A172 (cell line): Measurements from ENCODE around the gene PIH1D1. TPM values are rescaled to one million over a fixed set of nuclear protein-coding genes. Genes with fewer than 3 reads are reported as not detected.
A peak's percentile ranks its signal among the peaks of the same experiment; 100 is the strongest.
"Not testable (repeated sequence)": the region's sequence is repeated elsewhere in the genome, so short reads cannot be mapped to it uniquely, and the experiment has no call there.

Source experiments
- DNase-seq: peaks from one replicate; pipeline ENCODE4 v3.0.0-alpha.2; 2015; ENCODE audit warnings: low spot score
- total RNA-seq: library from RNA; depleted of rRNA; stranded (reverse); fragments of >200 nt; shearing (Covaris generic); gene quantifications from 2 replicates; pipeline ENCODE4 v1.2.3, GENCODE V29; 2014

The PIH1D1 gene
- total RNA-seq, 1 experiment from 2014 or later: 119 TPM

DNA sequence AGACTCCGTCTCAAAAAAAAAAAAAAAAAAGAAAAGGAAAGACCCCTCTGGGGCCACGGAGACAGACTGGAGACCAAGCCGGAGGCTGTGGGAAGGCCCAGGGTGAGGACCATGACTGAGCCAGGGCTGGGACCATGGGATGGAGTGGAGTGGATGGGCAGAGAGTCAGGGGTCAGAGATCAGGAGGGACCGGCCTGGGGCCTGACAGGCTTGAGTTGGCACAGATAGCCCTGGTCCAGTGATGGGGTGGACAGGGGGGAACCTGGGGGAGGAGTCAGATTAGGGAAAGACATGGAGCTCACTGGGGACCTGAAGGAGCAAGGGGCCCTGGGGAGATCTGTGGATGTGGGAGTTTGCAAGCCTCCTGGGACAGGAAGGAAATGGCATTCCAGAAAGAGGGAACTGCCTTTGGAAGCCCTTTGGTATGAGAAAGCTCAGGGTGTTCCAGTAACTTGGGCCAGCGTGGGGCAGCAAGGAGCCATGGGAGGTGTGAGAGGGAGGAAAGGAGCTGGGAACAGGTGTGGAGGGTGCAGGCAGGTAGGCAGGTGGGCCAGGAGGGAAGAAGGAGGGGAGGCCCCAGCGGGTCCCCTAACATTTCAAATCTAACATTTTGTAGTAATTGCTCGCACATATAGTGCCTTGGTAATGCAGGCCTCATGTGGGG, 29.5 kb upstream of the PIH1D1 start:
- DNase-seq: no peak

- DNase-seq: no peak
These were observed 28.5 kb upstream of the PIH1D1 start for GRCh38 chr19:49479975-49480628.

- no peak for DNase-seq
These were observed 24.6 kb upstream of the PIH1D1 start for GRCh38 chr19:49475995-49476880.

DNA sequence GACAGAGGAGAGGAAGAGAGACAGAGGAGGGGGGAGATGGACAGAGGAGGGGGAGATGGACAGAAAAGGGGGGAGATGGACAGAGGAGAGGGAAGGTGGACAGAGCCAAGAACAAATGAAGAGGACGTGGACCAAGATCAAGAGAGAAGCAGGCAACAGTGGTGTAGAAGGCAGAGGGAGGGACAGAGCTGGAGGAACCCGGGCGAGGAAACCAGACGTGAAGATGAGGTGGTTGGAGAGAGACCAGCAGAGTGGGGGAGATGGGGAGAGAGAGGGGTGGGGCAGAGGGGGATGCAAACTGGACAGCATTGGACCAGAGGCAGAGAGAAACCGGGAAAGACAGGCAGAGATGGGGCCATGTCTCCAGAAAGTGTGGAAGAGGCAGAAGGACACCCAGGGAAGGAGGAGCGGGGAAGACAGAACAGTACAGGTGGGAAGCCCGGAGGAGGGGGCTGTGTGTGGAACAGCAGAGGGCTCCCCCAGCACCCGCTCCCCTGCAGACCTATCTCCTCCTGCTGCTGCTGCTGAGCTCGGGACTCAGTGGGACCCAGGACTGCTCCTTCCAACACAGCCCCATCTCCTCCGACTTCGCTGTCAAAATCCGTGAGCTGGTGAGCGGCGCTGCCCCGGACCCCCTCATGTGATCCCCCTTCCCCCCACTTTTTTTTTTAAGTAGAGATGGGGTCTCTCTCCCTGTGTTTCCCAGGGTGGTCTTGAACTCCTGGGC, 23.7 kb upstream of the PIH1D1 start:
- no peak for DNase-seq

GRCh38 chr19:49474542-49474924, 22.9 kb upstream of the PIH1D1 start:
- DNase-seq: no peak

DNA sequence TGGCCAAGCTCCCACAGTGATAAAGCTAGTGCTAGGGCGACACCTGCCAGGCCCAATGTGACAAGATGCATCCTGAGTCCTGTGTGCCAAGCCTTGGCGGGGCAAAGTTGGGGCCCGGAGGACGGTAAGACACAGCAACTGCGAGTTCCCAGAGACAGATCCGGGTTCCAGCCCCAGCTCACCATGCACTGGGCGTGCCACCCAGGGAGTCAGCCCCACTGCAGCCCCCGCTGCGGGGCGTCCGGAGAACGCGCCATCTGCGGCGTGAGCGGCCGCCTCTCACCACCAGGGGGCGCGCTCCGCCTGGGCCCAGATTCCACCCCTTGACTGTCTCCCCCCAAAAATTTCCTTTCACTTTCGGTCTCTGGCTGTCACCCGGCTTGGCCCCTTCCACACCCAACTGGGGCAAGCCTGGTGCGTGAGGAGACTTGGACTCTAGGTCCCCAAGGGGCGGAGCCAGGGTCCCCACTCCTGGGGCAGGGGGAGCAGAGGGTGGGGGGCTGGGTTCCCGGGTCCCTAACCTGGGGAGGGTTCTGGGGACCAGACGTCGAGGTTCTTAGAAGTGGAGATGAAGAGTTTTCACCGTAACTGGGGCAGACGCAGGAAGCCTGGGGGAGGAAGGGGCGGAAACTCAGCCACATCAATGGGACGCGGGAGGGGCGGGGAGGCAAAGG, 22.4 kb upstream of the PIH1D1 start, which contains the start of gene FLT3LG:
Gene FLT3LG (plus strand): TSS at position 348 of the 674 bp plus-strand sequence. CDS start 425 bp downstream, outside the sequence.
- peak; percentile 61 for DNase-seq

DNA sequence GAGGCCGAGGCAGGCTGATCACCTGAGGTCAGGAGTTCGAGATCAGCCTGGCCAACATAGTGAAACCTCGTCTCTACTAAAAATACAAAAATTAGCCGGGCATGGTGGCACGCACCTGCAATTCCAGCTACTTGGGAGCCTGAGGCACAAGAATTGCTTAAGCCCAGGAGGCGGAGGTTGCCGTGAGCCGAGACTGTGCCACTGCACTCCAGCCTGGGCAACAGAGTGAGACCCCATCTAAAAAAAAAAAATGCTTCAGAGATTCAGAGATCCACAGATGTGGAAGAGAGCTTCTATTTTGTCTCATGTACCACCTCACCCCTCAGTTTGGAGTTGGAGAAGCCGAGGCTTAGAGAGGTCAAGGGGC, 21.9 kb upstream of the PIH1D1 start:
- DNase-seq: not testable (repeated sequence)

DNA sequence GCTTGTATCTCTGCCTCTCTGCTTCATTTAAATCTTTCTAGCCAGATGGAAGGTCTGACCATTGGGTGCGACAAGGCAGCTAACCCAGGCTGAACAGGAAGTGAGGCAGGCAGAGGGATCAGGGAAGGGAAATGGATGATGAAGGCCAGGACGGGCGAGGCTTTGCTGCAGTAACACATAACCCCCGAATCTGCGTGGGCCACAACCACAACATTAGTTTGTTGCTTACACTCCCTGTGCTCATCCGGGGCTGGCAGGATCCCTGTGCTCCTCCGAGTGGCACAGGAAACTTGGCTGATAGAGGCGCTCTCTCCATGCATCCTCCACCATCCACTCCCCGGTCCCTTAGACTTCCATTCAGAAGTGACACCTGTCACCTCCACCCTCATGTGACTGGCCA, 21.3 kb upstream of the PIH1D1 start:
- DNase-seq: no peak

- no peak for DNase-seq
These were observed 19.0 kb upstream of the PIH1D1 start for GRCh38 chr19:49470615-49470978.

DNA sequence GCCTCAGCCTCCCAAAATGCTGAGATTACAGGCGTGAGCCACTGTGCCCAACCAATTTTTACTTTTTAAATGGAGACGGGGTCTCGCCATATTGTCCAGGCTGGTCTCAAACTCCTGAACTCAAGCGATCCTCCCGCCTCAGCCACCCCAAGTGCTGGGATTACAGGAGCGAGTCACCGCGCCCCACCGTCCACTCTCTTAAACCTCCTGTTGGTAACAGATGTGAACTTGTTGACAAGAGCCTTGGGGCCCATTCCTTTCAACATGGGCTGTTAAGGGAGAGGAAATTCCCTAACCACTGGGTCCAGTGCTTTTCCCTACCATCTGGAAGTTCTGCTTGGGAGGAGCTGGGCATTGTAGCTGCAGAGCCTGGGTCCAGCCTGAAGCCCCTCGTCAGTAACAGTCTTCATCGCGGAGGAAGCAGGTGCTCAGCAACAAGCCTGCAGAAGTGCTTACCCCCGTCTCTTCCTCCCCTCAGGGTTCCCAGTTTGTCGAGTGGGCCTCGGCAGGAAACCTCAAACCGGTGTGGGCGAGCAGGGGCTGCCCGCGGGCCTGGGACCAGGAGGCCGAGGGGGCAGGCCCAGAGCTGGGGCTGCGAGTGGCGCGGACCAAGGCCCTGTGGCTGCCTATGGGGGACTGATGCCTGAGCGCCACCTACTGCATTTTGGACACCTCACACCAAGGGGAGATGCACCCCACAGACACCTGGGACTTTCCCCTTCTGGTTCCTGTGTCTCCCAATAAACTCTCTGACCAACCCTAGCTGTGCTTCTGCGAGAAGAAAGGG, 18.4 kb upstream of the PIH1D1 start:
- peak; percentile 27 for DNase-seq

- peak; percentile 94 for DNase-seq
These were observed 17.3 kb upstream of the PIH1D1 start for GRCh38 chr19:49468746-49469447.

- DNase-seq: no peak
These were observed 16.6 kb upstream of the PIH1D1 start for GRCh38 chr19:49468199-49468598.

- no peak for DNase-seq
These were observed 13.8 kb upstream of the PIH1D1 start for GRCh38 chr19:49465371-49465770.

GRCh38 chr19:49463960-49464740, 12.5 kb upstream of the PIH1D1 start:
- DNase-seq: no peak

DNA sequence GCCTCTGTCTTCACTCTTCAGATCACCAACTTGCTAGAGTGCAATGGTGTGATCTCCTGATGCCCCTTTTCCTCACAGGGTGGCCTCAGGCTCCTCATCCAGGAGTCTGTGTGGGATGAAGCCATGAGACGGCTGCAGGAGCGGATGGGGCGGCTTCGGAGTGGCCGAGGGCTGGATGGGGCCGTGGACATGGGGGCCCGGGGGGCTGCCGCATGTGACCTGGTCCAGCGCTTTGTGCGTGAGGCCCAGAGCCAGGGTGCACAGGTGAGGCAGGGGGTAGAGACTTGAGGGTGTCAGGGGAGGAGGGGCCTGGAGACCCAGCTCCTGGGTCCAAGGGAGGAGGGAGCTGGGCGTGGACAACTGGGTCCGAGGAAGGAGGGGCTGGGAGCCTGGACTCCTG, 10.9 kb upstream of the PIH1D1 start:
- no peak for DNase-seq

DNA sequence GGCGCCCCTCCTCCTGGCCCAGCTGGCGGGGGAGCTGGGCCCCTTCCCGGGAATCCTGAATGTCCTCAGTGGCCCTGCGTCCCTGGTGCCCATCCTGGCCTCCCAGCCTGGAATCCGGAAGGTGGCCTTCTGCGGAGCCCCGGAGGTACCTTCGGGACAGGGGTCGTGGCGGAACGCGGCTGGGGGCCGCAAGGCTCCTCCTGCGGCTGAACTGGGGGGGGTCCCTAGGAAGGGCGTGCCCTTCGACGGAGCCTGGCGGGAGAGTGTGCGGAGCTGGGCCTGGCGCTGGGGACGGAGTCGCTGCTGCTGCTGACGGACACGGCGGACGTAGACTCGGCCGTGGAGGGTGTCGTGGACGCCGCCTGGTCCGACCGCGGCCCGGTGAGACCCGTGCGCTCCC, 10.0 kb upstream of the PIH1D1 start:
- DNase-seq: no peak

DNA sequence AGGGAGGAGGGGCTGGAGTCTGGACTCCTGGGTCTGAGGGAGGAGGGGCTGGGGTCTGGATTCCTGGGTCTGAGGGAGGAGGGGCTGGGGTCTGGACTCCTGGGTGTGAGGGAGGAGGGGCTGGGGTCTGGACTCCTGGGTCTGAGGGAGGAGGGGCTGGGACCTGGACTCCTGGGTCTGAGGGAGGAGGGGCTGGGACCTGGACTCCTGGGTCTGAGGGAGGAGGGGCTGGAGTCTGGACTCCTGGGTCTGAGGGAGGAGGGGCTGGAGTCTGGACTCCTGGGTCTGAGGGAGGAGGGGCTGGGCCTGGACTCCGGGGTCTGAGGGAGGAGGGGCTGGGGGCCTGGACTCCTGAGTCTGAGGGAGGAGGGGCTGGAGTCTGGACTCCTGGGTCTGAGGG, 9.5 kb upstream of the PIH1D1 start:
- not testable (repeated sequence) for DNase-seq

GRCh38 chr19:49459388-49459787, 7.8 kb upstream of the PIH1D1 start:
- no peak for DNase-seq

GRCh38 chr19:49458567-49458903, 6.9 kb upstream of the PIH1D1 start:
- no peak for DNase-seq
